PC-9 (cell line): Measurements from ENCODE around the gene UNC13A. TPM values are rescaled to one million over a fixed set of nuclear protein-coding genes. Genes with fewer than 3 reads are reported as not detected.

Source experiments
- Bru-seq: library from RNA; stranded (reverse); fragments of 400-500 nt; gene quantifications from one replicate; lab custom pipeline; 2021; lab: Mats Ljungman, UMichigan
- BruChase-seq, 2 experiments: library from RNA; stranded (reverse); fragments of 400-500 nt; gene quantifications; one replicate each; lab custom pipeline; 2021; lab: Mats Ljungman, UMichigan
- BruUV-seq: library from RNA; stranded (reverse); fragments of 400-500 nt; replicated peaks from 2 replicates; lab custom pipeline; 2021; lab: Mats Ljungman, UMichigan
- CTCF ChIA-PET: fragments of 300-600 bp; sonication (Branson Sonifier 250); formaldehyde crosslinking; loops from one replicate; lab custom pipeline; 2022; ENCODE audit warnings: antibody characterized with exemption; lab: Charles Lee
- POLR2A ChIA-PET: fragments of 300-600 bp; sonication (Branson Sonifier 250); formaldehyde crosslinking; loops from one replicate; lab custom pipeline; 2022; ENCODE audit warnings: antibody characterized with exemption; ENCODE audit not compliant: unreplicated experiment; lab: Charles Lee
- DNase-seq, 2 experiments: peaks; one replicate each; pipeline versions ENCODE4 v3.0.0 to v3.0.0-alpha.2; 2015 to 2022; ENCODE audit warnings: mixed read lengths in 1 of 2
- H2AFZ ChIP-seq: fragments of 200-600 bp; sonication (generic); 2 replicates; pipeline ENCODE4 v1.8.1; 2017; ENCODE audit warnings: antibody characterized with exemption
- H3F3A ChIP-seq: fragments of 200-600 bp; sonication (generic); 2 replicates; pipeline ENCODE4 v1.8.1; 2017; ENCODE audit warnings: antibody characterized with exemption, mild to moderate bottlenecking, low read depth; ENCODE audit not compliant: insufficient read depth
- H3K27ac ChIP-seq: fragments of 200-600 bp; sonication (generic); 2 replicates; pipeline ENCODE4 v1.6.1; 2016; ENCODE audit warnings: mixed run types
- H3K27me3 ChIP-seq: fragments of 200-600 bp; sonication (generic); 2 replicates; pipeline ENCODE4 v1.6.1; 2016; ENCODE audit warnings: low read depth, mixed run types; ENCODE audit not compliant: insufficient read depth
- H3K36me3 ChIP-seq: fragments of 200-600 bp; sonication (generic); 2 replicates; pipeline ENCODE4 v1.6.1; 2016; ENCODE audit warnings: low read depth, mixed run types
- H3K4me1 ChIP-seq: fragments of 200-600 bp; sonication (generic); replicated peaks from 2 replicates; pipeline ENCODE4 v1.6.1; 2016; ENCODE audit warnings: mixed run types; ENCODE audit not compliant: insufficient read depth
- H3K4me2 ChIP-seq: fragments of 200-600 bp; sonication (generic); 2 replicates; pipeline ENCODE4 v1.6.1; 2017; ENCODE audit warnings: mixed run types
- H3K4me3 ChIP-seq: fragments of 200-600 bp; sonication (generic); 2 replicates; pipeline ENCODE4 v1.6.1; 2016; ENCODE audit warnings: mixed run types
- H3K79me2 ChIP-seq: fragments of 200-600 bp; sonication (generic); 2 replicates; pipeline ENCODE4 v1.6.1; 2017; ENCODE audit warnings: low read depth, mixed run types
- H3K9me2 ChIP-seq: fragments of 200-600 bp; sonication (generic); 2 replicates; pipeline ENCODE4 v1.8.1; 2017; ENCODE audit warnings: mild to moderate bottlenecking; ENCODE audit not compliant: insufficient read depth
- H3K9me3 ChIP-seq: fragments of 200-600 bp; sonication (generic); 2 replicates; pipeline ENCODE4 v1.8.1; 2016; ENCODE audit warnings: low read depth; ENCODE audit not compliant: insufficient read depth
- H4K20me1 ChIP-seq: fragments of 200-600 bp; sonication (generic); 2 replicates; pipeline ENCODE4 v1.8.1; 2017; ENCODE audit not compliant: insufficient read depth
- EZH2 ChIP-seq: fragments of 200-600 bp; sonication (generic); IDR thresholded peaks from 2 replicates; pipeline ENCODE4 v1.8.0; 2017; ENCODE audit warnings: antibody characterized with exemption, low read depth
- intact Hi-C: fragments of 100-400 bp; cut with micrococcal nuclease; formaldehyde crosslinking; loops from one replicate; pipeline ENCODE4 v1.10.0; 2022; ENCODE audit not compliant: unreplicated experiment
- long read RNA-seq: library from polyadenylated mRNA; stranded (forward); transcript quantifications from one replicate; pipeline ENCODE4 v2.0.0, GENCODE V29; 2022
- total RNA-seq: library from RNA; stranded (reverse); gene quantifications from 2 replicates; pipeline ENCODE4 v1.2.3, GENCODE V29; 2021
- TF ChIP-seq, protein P1 (sequence below): fragments of 200-600 bp; sonication (generic); conservative IDR thresholded peaks from 2 replicates; pipeline ENCODE4 v1.6.1; 2017; ENCODE audit warnings: mixed run types, antibody characterized with exemption, mild to moderate bottlenecking, moderate library complexity

The UNC13A gene
- total RNA-seq, result 0.17 and 0.20 TPM in 2 replicates
- percentile 12 among the genes with signal in this experiment for Bru-seq, nascent RNA
- BruChase-seq, experiment 1, labeled RNA remaining after a 2-hour chase, result percentile 6 among the genes with signal in this experiment
- percentile 5 among the genes with signal in this experiment for BruChase-seq, experiment 2, labeled RNA remaining after a 6-hour chase
- long read RNA-seq, result 0 reads

DNA sequence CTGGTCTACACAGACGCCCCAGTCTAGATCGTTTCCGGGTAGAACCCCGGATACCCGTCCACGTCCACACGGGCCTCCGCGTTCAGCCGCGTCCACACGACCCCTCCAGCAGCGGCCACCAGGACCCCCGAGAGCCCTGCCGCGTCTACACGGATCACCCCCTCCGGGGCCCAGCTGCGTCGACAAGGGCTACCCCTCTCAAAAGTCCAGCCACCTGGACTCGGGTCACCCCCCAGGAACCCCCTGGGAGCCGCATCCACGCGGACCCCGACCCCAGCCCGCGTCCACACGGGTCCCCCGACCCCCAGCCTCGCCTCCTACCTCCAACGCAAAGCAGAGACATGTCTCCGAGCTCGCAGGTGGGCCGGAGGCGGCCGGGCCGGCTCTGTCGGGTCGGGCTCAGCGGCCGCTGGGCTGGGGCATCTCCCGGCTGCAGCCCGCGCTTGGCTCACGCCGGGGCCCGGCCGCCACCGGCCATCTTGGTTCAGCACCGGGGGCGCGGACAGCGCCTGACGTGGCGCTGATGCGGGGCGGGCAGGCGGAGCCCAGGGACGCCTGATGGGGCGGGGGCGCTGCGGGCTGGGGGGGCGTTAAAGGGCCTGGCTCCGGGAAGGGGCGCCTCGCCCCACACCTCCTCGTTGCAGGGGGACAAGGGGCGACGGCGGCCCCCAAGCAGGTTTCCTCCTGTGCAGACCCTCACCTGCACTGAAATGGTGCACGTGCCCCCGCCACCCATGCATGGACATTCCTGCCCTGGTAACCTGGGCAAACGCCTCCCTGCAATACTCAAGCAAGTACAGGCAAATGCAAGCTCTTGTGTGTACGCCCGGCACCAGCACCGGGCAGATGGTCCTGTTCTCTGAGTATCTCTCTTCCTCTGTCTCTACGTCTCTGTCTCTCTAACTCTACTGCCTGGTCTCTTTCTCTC, at the start of gene UNC13A:
UNC13A (minus strand) TSS at position 498 of the 928 bp plus-strand sequence; CDS start at position 343, 155 bp downstream.
- Histone ChIP-seq H2AFZ (no peak within 1 kb of the TSS), H3K4me3 (no peak within 1 kb of the TSS)
- POLR2A ChIA-PET, result no interaction called here

DNA sequence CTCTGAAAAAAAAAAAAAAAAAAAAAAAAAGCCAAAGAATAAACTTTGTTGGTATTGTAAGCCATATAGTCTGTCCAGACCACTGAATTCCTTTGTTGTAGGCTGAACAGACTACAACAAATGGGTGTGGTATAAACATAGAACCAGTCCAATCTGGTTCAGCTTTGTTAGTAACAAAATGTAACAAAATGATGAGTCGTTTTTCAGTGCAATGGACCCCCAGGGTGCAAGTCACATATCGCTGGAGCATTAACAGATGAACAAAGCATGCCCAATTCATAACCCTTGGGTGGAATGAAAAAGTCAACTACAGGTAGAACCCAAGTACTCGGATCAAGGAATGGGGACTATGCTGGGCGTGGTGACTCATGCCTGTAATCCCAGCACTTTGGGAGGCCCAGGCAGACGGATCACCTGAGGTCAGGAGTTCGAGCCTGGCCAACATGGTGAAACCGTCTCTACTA, 49.6 kb upstream of the UNC13A start:
- Histone ChIP-seq H2AFZ (no peak overlapping the region), H3F3A (peaks cover 44% of the 10 kb centered on the region), H3K79me2 (no peaks in the 10 kb centered on the region), H3K27me3 (no peaks in the 10 kb centered on the region), H3K4me1 (no peaks in the 10 kb centered on the region), H3K4me3 (no peak overlapping the region), H3K4me2 (no peak overlapping the region), H3K9me3 (no peaks in the 10 kb centered on the region), H4K20me1 (peaks cover 19% of the 10 kb centered on the region), H3K36me3 (0 out of 2 replicates have a peak, but pooled peaks cover 4% of the 10 kb centered on the region), H3K9me2 (no peaks in the 10 kb centered on the region), H3K27ac (no peak overlapping the region)
- no peak for TF ChIP-seq EZH2
- TF ChIP-seq, protein P1, sequence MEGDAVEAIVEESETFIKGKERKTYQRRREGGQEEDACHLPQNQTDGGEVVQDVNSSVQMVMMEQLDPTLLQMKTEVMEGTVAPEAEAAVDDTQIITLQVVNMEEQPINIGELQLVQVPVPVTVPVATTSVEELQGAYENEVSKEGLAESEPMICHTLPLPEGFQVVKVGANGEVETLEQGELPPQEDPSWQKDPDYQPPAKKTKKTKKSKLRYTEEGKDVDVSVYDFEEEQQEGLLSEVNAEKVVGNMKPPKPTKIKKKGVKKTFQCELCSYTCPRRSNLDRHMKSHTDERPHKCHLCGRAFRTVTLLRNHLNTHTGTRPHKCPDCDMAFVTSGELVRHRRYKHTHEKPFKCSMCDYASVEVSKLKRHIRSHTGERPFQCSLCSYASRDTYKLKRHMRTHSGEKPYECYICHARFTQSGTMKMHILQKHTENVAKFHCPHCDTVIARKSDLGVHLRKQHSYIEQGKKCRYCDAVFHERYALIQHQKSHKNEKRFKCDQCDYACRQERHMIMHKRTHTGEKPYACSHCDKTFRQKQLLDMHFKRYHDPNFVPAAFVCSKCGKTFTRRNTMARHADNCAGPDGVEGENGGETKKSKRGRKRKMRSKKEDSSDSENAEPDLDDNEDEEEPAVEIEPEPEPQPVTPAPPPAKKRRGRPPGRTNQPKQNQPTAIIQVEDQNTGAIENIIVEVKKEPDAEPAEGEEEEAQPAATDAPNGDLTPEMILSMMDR, result no peak
- POLR2A ChIA-PET, result interaction anchor here (0.7 kb wide), 1 partner anchor 113 kb away, joined by 51 read pairs; no protein-coding TSS in a partner anchor
- no TSS peak for BruUV-seq
- intact Hi-C loops, result no loop called here
- DNase-seq, result peak in 1 of 2 experiments; percentile 52
- CTCF ChIA-PET, result no interaction called here

More for the DNA sequence above, at the start of gene UNC13A:
- H3K4me1 ChIP-seq, result peaks cover 13% of the 10 kb centered on the region; the same call in 1 of the 2 replicates
- peak within 1 kb of the TSS; percentile 77 for H3K4me2 ChIP-seq
- intact Hi-C loops, result no loop called here
- peak in 1 of 2 experiments; percentile 59 for DNase-seq
- H3K27me3 ChIP-seq, result peaks cover 85% of the 10 kb centered on the region
- H3F3A ChIP-seq, result peaks cover 11% of the 10 kb centered on the region
- no peaks in the 10 kb centered on the region for H3K9me2 ChIP-seq
- no peaks in the 10 kb centered on the region for H3K79me2 ChIP-seq
- H3K9me3 ChIP-seq, result no peaks in the 10 kb centered on the region
- TF ChIP-seq, protein P1, result no peak
- TF ChIP-seq EZH2, result peak; percentile 96
- no TSS peak for BruUV-seq
- CTCF ChIA-PET, result no interaction called here
- no peaks in the 10 kb centered on the region for H4K20me1 ChIP-seq
- H3K27ac ChIP-seq, result no peak within 1 kb of the TSS
- no peaks in the 10 kb centered on the region for H3K36me3 ChIP-seq

DNA sequence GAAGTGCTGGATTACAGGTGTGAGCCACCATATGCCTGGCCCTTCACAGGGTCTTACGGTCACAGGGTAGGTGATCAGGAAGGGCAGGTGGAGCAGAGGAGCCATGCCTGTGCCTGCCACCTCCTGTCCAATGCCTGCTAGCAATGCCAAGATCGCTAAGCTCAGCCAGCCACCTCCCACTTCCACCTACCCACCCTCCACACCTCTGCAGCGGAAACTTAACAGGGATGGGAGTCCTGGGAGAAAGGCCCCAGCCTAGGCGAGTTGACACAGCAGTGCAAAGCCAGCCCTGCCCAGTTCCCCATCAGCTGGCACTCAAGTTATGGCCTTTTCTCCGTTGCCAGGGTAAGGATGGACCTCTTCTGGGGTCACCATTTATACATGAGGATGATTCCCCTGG, 47.3 kb upstream of the UNC13A start:
- intact Hi-C loops, result no loop called here
- CTCF ChIA-PET, result no interaction called here

More for the DNA sequence above, 47.3 kb upstream of the UNC13A start:
- 0 out of 2 replicates have a peak, but pooled peaks cover 12% of the 10 kb centered on the region for H3K36me3 ChIP-seq
- POLR2A ChIA-PET, result no interaction called here
- H3K9me2 ChIP-seq, result no peaks in the 10 kb centered on the region
- H3K27me3 ChIP-seq, result no peaks in the 10 kb centered on the region
- no peak for DNase-seq
- no peaks in the 10 kb centered on the region for H3K4me1 ChIP-seq
- H2AFZ ChIP-seq, result no peak overlapping the region
- peaks cover 12% of the 10 kb centered on the region for H3K79me2 ChIP-seq
- H3K4me2 ChIP-seq, result no peak overlapping the region
- H3K4me3 ChIP-seq, result no peak overlapping the region
- H4K20me1 ChIP-seq, result peaks cover 42% of the 10 kb centered on the region
- no peak overlapping the region for H3K27ac ChIP-seq
- peaks cover 33% of the 10 kb centered on the region for H3F3A ChIP-seq
- BruUV-seq, result no TSS peak
- no peak for TF ChIP-seq EZH2
- TF ChIP-seq, protein P1, result 0 out of 2 replicates have a peak, but pooled peaks have one; percentile 25
- H3K9me3 ChIP-seq, result no peaks in the 10 kb centered on the region
